ENCODE results near the gene RANBP17. TPM values are rescaled to one million over a fixed set of nuclear protein-coding genes. Genes with fewer than 3 reads are reported as not detected.

RANBP17 gene
- total RNA-seq, 4 donors from 2014 or later, result 0.38 to 5.1 (median 1.4) TPM

- H3K4me3 ChIP-seq (ENCODE audit: low read depth, poor library complexity, severe bottlenecking), result no peak overlapping the region
- 39 to 40% methylated on average over 20 of the region's 20 CpGs for WGBS, 2 donors
- no peak for TF ChIP-seq CTCF (IDR thresholded peaks at IDR 0.05)
- intact Hi-C loops (cut with DNase I; ENCODE audit: low total_unique reads), result no loop called here
- peak in 1 of 2 donors; percentile 62 for DNase-seq (ENCODE audit: low spot score in 2 of 2)
Observed at GRCh38 chr5:171323806-171324632, 462.2 kb downstream of the RANBP17 start.

GRCh38 chr5:171330021-171330420, 468.2 kb downstream of the RANBP17 start:
- WGBS, 2 donors, result 66 to 69% methylated on average over 8 of the region's 8 CpGs
- no peak for DNase-seq (ENCODE audit: low spot score in 2 of 2)
- no peak for TF ChIP-seq CTCF (IDR thresholded peaks at IDR 0.05)
- TF ChIP-seq POLR2A (IDR thresholded peaks at IDR 0.05), result no peak
- H3K4me3 ChIP-seq (ENCODE audit: low read depth, poor library complexity, severe bottlenecking), result no peak overlapping the region
- intact Hi-C loops (cut with DNase I; ENCODE audit: low total_unique reads), result no loop called here

GRCh38 chr5:171335616-171336015, 473.8 kb downstream of the RANBP17 start:
- WGBS, 2 donors, result 74 to 84% methylated on average over 8 of the region's 8 CpGs
- no peak overlapping the region for H3K4me3 ChIP-seq (ENCODE audit: low read depth, poor library complexity, severe bottlenecking)
- TF ChIP-seq POLR2A (IDR thresholded peaks at IDR 0.05) (no peak), CTCF (IDR thresholded peaks at IDR 0.05) (no peak)
- intact Hi-C loops (cut with DNase I; ENCODE audit: low total_unique reads), result no loop called here
- DNase-seq (ENCODE audit: low spot score in 2 of 2), result no peak

- 3 to 4% methylated on average over 30 to 31 of the region's 31 CpGs for WGBS, 2 donors
- H3K4me3 ChIP-seq (ENCODE audit: low read depth, poor library complexity, severe bottlenecking), result no peak overlapping the region
- no peak for DNase-seq (ENCODE audit: low spot score in 2 of 2)
- TF ChIP-seq CTCF (IDR thresholded peaks at IDR 0.05) (no peak), POLR2A (IDR thresholded peaks at IDR 0.05) (no peak)
- intact Hi-C loops (cut with DNase I; ENCODE audit: low total_unique reads), result no loop called here
Observed at GRCh38 chr5:171336521-171337209, 474.8 kb downstream of the RANBP17 start.

- intact Hi-C loops (cut with DNase I; ENCODE audit: low total_unique reads), result no loop called here
- no peak for DNase-seq (ENCODE audit: low spot score in 2 of 2)
- no peak for TF ChIP-seq POLR2A (IDR thresholded peaks at IDR 0.05)
- no peak for TF ChIP-seq CTCF (IDR thresholded peaks at IDR 0.05)
- H3K4me3 ChIP-seq (ENCODE audit: low read depth, poor library complexity, severe bottlenecking), result no peak overlapping the region
- WGBS, 2 donors, result 32 to 39% methylated on average over 11 of the region's 11 CpGs
Observed at GRCh38 chr5:171337210-171337569, 475.4 kb downstream of the RANBP17 start.

Data from lower leg skin (tissue), 4 donors.